OCI-LY3 (cell line): ENCODE data around the gene EYS.

Source experiments
- EZH2phosphoT487 ChIP-seq: fragments of 200-600 bp; shearing (Covaris generic); IDR thresholded peaks from 2 replicates; pipeline ENCODE4 v1.6.1; 2018; ENCODE audit warnings: antibody characterized with exemption, mixed run types, low read depth
- TF ChIP-seq, protein P1 (sequence below): fragments of 200-600, 300-600 bp; sonication (generic); IDR thresholded peaks from 2 replicates; pipeline ENCODE4 v1.5.1; 2014; ENCODE audit warnings: antibody characterized with exemption, low read length, low read depth

DNA sequence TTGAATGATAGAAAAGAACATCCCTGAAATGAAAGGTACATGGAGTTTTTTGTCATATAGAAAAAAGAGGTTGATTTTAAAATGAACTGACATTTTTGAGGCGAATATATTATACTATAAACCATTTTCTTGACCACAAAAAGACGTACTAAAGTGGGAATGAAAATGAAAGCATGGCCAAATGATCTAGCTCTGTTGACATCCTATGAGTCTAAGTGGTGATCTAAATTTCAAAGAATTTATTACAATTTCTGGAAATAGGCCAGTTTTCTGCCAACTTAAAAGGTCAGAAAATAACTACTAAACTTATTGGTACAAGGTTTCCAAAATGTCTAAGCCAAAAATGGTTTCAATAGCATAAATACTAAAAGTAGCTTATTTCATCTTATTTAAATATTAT lies 536.8 kb downstream of the EYS start:
- TF ChIP-seq, protein P1, sequence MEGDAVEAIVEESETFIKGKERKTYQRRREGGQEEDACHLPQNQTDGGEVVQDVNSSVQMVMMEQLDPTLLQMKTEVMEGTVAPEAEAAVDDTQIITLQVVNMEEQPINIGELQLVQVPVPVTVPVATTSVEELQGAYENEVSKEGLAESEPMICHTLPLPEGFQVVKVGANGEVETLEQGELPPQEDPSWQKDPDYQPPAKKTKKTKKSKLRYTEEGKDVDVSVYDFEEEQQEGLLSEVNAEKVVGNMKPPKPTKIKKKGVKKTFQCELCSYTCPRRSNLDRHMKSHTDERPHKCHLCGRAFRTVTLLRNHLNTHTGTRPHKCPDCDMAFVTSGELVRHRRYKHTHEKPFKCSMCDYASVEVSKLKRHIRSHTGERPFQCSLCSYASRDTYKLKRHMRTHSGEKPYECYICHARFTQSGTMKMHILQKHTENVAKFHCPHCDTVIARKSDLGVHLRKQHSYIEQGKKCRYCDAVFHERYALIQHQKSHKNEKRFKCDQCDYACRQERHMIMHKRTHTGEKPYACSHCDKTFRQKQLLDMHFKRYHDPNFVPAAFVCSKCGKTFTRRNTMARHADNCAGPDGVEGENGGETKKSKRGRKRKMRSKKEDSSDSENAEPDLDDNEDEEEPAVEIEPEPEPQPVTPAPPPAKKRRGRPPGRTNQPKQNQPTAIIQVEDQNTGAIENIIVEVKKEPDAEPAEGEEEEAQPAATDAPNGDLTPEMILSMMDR = no peak
- no peak for TF ChIP-seq EZH2phosphoT487
